ENCODE results near the gene CAMSAP1.

The CAMSAP1 gene

DNA sequence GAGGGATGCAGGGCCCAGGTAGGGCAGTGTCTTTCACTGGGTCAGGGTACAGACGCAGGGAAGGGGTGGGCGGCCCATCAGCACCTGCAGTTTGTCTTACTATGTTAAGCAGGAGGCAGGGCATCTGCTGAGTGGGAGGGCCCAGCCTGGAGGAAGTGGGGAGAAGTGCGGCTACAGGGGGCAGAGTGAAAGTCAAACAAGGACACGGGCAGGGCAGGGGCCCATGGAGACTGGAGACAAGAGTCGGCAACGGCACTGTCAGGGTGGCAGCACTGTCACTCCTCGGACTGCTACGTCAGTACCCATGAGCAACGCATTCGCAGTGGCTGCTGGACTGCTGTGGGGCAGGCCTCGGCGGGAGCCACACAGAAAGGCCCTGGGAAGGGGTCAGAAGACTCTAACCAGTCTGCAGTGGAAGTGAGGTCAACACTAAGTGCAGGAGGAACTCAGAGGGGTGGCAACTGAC lies 19.7 kb downstream of the CAMSAP1 start:
- H3K4me2 ChIP-seq (ENCODE audit: insufficient read depth, low read length) = peak overlapping the region; percentile 78
- H2AFZ ChIP-seq (ENCODE audit: low read depth, low read length) = peak overlapping the region; percentile 40; the same call in 1 of the 2 replicates
- H3K27ac ChIP-seq (ENCODE audit: low read length) = peak overlapping the region; percentile 82
- TF ChIP-seq, protein P1, sequence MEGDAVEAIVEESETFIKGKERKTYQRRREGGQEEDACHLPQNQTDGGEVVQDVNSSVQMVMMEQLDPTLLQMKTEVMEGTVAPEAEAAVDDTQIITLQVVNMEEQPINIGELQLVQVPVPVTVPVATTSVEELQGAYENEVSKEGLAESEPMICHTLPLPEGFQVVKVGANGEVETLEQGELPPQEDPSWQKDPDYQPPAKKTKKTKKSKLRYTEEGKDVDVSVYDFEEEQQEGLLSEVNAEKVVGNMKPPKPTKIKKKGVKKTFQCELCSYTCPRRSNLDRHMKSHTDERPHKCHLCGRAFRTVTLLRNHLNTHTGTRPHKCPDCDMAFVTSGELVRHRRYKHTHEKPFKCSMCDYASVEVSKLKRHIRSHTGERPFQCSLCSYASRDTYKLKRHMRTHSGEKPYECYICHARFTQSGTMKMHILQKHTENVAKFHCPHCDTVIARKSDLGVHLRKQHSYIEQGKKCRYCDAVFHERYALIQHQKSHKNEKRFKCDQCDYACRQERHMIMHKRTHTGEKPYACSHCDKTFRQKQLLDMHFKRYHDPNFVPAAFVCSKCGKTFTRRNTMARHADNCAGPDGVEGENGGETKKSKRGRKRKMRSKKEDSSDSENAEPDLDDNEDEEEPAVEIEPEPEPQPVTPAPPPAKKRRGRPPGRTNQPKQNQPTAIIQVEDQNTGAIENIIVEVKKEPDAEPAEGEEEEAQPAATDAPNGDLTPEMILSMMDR (IDR thresholded peaks at IDR 0.05; ENCODE audit: borderline replicate concordance, extremely low read depth, low read length, poor library complexity, severe bottlenecking) = peak; percentile 51
- TF ChIP-seq EZH2 (IDR thresholded peaks at IDR 0.05; ENCODE audit: borderline replicate concordance, low read depth, low read length, severe bottlenecking) = no peak
- H3K4me3 ChIP-seq (ENCODE audit: low read depth in 1 of 2, low read length in 2 of 2) = peak overlapping the region in 1 of 2 experiments; percentile 55; a peak in 3 of 4 replicates
- peaks cover 4% of the 10 kb centered on the region for H3K36me3 ChIP-seq (ENCODE audit: insufficient read depth, low read length)
- H3K27me3 ChIP-seq (ENCODE audit: insufficient read depth, low read length, poor library complexity) = no peaks in the 10 kb centered on the region
- peak overlapping the region; percentile 57 for H3K9ac ChIP-seq (ENCODE audit: low read depth, low read length)
- H3K4me1 ChIP-seq (ENCODE audit: insufficient read depth, low read length) = peaks cover 50% of the 10 kb centered on the region
- peaks cover 94% of the 10 kb centered on the region for H3K79me2 ChIP-seq (ENCODE audit: insufficient read depth, low read length)
- peak; percentile 85 for DNase-seq
- peak; percentile 97 for ATAC-seq (ENCODE audit: insufficient read depth, low read depth)
- H3K9me3 ChIP-seq (ENCODE audit: insufficient read depth, low read length, severe bottlenecking) = no peaks in the 10 kb centered on the region
- peaks cover 99% of the 10 kb centered on the region for H4K20me1 ChIP-seq (ENCODE audit: insufficient read depth, low read length)

DNA sequence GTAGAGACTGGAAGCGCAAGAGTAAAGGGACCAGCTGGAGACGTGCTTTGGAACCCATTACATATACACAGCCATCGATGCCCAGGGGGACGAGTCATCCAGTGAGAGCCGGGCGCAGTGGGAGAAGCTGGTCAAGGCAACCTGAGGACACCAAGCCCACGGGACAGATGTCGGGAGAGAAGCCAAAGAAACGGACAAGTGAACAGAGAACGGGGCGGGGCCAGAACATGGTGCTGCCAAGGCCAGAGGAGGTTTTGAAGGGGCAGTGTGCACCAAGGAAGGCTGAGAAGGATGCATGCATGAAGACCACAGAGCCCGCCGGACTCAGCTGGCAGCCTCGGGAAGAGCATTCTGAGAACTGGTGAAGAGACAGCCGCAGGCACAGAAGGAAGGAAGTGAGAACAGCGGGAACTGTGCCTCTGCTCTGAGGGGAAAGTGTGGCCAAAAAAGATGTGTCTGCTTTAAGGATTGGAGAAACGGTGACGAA lies 20.3 kb downstream of the CAMSAP1 start:
- Histone ChIP-seq H3K4me2 (ENCODE audit: insufficient read depth, low read length) (peak overlapping the region; percentile 78), H4K20me1 (ENCODE audit: insufficient read depth, low read length) (peaks cover 99% of the 10 kb centered on the region), H3K27me3 (ENCODE audit: insufficient read depth, low read length, poor library complexity) (no peaks in the 10 kb centered on the region), H3K9ac (ENCODE audit: low read depth, low read length) (peak overlapping the region; percentile 57), H3K27ac (ENCODE audit: low read length) (peak overlapping the region; percentile 82), H3K4me3 (ENCODE audit: low read depth in 1 of 2, low read length in 2 of 2) (peak overlapping the region in 1 of 2 experiments; percentile 55; a peak in 2 of 4 replicates), H3K9me3 (ENCODE audit: insufficient read depth, low read length, severe bottlenecking) (no peaks in the 10 kb centered on the region), H3K79me2 (ENCODE audit: insufficient read depth, low read length) (peaks cover 95% of the 10 kb centered on the region), H3K4me1 (ENCODE audit: insufficient read depth, low read length) (peaks cover 50% of the 10 kb centered on the region), H2AFZ (ENCODE audit: low read depth, low read length) (no peak overlapping the region), H3K36me3 (ENCODE audit: insufficient read depth, low read length) (peaks cover 10% of the 10 kb centered on the region)
- DNase-seq = no peak
- TF ChIP-seq, protein P1 (IDR thresholded peaks at IDR 0.05; ENCODE audit: borderline replicate concordance, extremely low read depth, low read length, poor library complexity, severe bottlenecking) = no peak
- TF ChIP-seq EZH2 (IDR thresholded peaks at IDR 0.05; ENCODE audit: borderline replicate concordance, low read depth, low read length, severe bottlenecking) = no peak
- ATAC-seq (ENCODE audit: insufficient read depth, low read depth) = peak; percentile 64

DNA sequence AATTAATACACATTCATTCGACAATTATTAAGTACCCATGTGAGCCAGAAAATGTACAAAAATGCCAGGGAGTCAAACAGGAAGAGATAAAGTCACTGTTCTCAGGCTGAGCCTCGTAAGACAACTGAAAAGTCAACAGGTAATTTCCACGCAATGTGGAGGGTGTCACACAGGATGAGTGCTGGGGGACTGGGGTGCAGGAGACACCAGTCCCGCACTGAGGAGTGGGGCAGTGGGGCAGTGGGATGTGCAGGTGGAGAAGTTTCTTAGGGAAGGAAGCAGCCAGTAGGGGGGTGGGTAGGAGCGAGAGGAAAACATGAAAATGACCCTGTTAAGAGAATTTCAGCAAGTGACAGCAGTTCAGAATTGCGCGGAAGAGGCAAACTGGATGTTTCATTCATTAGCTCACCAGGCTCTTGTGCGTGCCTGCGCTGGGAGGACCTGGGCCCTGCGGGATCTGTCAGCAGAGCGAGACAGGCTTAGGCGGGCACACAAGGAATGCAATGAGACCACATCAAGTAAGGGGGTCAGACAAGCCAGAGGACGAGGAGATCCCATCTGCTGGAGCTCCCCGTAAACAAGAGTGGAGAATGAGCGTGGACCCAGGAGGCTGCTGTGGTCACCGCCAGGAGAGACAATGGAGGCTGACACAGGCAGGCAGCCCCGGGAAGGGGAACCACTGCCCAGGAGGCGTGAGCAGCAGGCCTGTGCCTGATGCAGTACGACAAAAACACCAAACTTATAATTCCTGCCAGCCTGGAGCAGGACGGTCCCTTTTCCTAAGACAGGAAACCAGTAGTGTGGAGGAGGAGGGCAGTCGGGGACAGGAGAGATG lies 21.0 kb downstream of the CAMSAP1 start:
- DNase-seq (no peak), ATAC-seq (ENCODE audit: insufficient read depth, low read depth) (no peak)
- H4K20me1 ChIP-seq (ENCODE audit: insufficient read depth, low read length) = peaks cover 99% of the 10 kb centered on the region
- H3K4me2 ChIP-seq (ENCODE audit: insufficient read depth, low read length) = peak overlapping the region; percentile 78
- peaks cover 50% of the 10 kb centered on the region for H3K4me1 ChIP-seq (ENCODE audit: insufficient read depth, low read length)
- H3K9ac ChIP-seq (ENCODE audit: low read depth, low read length) = peak overlapping the region; percentile 57
- TF ChIP-seq, protein P1 (IDR thresholded peaks at IDR 0.05; ENCODE audit: borderline replicate concordance, extremely low read depth, low read length, poor library complexity, severe bottlenecking) = no peak
- TF ChIP-seq EZH2 (IDR thresholded peaks at IDR 0.05; ENCODE audit: borderline replicate concordance, low read depth, low read length, severe bottlenecking) = no peak
- peak overlapping the region in 1 of 2 experiments; percentile 55; a peak in 1 of 4 replicates for H3K4me3 ChIP-seq (ENCODE audit: low read depth in 1 of 2, low read length in 2 of 2)
- H3K27me3 ChIP-seq (ENCODE audit: insufficient read depth, low read length, poor library complexity) = no peaks in the 10 kb centered on the region
- peaks cover 17% of the 10 kb centered on the region for H3K36me3 ChIP-seq (ENCODE audit: insufficient read depth, low read length)
- no peaks in the 10 kb centered on the region for H3K9me3 ChIP-seq (ENCODE audit: insufficient read depth, low read length, severe bottlenecking)
- peak overlapping the region; percentile 82 for H3K27ac ChIP-seq (ENCODE audit: low read length)
- H2AFZ ChIP-seq (ENCODE audit: low read depth, low read length) = no peak overlapping the region
- peaks cover 95% of the 10 kb centered on the region for H3K79me2 ChIP-seq (ENCODE audit: insufficient read depth, low read length)
